ENCODE measurements around the gene OAT.
A peak's percentile ranks its signal among the peaks of the same experiment; 100 is the strongest.

Gene OAT

DNA sequence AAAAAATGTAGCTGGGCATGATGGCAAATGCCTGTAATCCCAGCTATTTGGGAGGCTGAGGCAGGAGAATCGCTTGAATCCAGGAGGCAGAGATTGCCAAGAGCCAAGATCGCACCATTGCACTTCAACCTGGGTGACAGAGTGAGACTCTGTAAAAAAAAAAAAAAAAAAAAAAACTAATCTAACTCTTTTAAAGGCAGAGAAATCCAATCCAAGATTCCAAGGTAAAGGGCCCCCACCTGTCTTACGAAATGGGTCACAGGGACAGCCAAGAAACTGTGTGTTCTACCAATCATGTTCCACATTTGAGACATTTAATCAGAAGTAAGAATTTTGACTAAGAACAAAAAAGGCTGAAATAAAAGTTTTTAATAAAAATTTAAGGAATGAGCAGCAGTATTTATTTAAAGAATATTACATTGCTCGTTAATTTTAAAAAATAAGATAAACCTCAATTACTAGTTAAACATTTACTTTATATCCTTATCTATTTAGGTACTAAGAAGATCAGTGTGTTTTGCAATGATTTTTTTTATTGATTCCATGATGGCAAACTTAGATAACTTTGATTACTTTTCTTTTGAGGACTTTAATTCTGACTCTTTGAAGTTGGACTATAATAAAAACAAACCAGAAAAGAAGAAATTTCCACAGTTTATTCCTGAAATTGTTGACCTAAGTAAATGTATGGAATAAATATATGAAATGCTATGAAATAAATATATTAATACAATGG lies 6.7 kb upstream of the OAT start:
- no peak for DNase-seq
- Mint-ChIP-seq H3K27me3 (ENCODE audit: low read depth, poor library complexity) (peaks cover 32% of the 10 kb centered on the region), H3K9me3 (no peaks in the 10 kb centered on the region), H3K36me3 (ENCODE audit: low read depth) (no peaks in the 10 kb centered on the region), H3K4me3 (no peak overlapping the region), H3K4me1 (peaks cover 16% of the 10 kb centered on the region), H3K27ac (no peak overlapping the region)
- TF ChIP-seq CTCF (IDR thresholded peaks at IDR 0.05): no peak

- DNase-seq: no peak
- Mint-ChIP-seq H3K27me3 (ENCODE audit: low read depth, poor library complexity) (peaks cover 41% of the 10 kb centered on the region), H3K4me3 (no peak overlapping the region), H3K4me1 (peaks cover 14% of the 10 kb centered on the region), H3K9me3 (no peaks in the 10 kb centered on the region), H3K27ac (no peak overlapping the region), H3K36me3 (ENCODE audit: low read depth) (no peaks in the 10 kb centered on the region)
- TF ChIP-seq CTCF (IDR thresholded peaks at IDR 0.05): no peak
Measured at GRCh38 chr10:124423813-124424212, 5.1 kb upstream of the OAT start.

DNA sequence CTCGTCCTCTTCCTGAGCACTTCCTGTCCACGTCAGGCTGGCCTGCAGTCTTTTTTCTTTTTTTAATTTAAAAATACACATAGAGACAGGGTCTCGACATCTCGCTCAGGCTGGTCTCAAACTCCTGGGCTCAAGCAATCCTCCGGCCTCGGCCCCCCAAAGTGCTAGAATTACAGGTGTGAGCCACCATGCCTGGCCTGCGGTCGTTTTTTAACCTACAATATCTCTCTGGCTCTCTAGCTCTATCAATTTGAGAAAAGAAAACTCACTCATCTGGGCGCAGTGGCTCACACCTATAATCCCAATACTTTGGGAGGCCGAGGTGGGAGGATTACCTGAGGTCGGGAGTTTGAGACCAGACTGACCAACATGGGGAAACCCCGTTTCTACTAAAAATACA lies 4.0 kb upstream of the OAT start:
- no peak for DNase-seq
- Mint-ChIP-seq H3K9me3 (no peaks in the 10 kb centered on the region), H3K36me3 (ENCODE audit: low read depth) (no peaks in the 10 kb centered on the region), H3K4me1 (peaks cover 8% of the 10 kb centered on the region), H3K27me3 (ENCODE audit: low read depth, poor library complexity) (peaks cover 41% of the 10 kb centered on the region), H3K27ac (no peak overlapping the region), H3K4me3 (no peak overlapping the region)
- no peak for TF ChIP-seq CTCF (IDR thresholded peaks at IDR 0.05)

DNA sequence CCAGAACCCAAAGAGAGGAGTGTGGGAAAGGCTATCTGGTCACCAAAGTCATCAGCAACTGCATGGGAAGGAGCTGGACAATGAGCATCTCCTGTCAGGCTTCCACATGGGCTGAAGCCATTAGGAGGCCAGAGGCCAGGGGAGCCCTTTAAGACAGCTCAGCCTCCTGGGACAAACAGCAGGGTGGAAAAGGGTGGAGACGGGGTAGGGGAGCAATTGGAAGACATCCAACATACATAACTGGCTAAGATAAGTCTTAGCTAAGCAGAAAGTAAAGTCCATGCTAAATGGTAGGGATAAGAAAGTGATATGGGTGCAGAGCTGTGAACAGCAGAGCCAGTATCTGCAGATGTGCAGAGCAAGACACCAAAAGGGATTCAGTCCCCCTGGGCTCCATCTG lies 1.5 kb upstream of the OAT start:
- no peak for TF ChIP-seq CTCF (IDR thresholded peaks at IDR 0.05)

DNA sequence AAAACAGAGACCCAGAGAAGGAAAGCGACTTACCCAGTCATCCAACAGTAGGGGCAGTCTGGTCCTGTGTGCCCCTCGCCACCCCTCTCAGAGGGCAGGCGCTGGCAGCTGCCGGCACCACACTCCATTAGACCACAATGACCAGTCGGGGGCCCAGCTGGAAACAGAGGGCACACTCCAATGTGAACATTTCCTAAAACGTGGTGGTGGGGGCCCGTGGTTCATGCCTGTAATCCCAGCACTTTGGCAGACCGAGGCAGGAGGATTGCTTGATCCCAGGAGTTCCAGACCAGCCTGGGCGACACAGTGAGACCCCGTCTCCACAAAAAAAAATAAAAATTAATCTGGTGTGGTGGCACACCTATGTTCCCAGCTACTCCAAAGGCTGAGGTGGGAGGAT lies 912 bp upstream of the OAT start:
- TF ChIP-seq CTCF (IDR thresholded peaks at IDR 0.05): no peak
- H3K4me1 Mint-ChIP-seq: peaks cover 21% of the 10 kb centered on the region
- no peaks in the 10 kb centered on the region for H3K36me3 Mint-ChIP-seq (ENCODE audit: low read depth)
- no peak overlapping the region for H3K27ac Mint-ChIP-seq
- H3K9me3 Mint-ChIP-seq: no peaks in the 10 kb centered on the region
- peak overlapping the region; percentile 86 for H3K4me3 Mint-ChIP-seq
- peaks cover 48% of the 10 kb centered on the region for H3K27me3 Mint-ChIP-seq (ENCODE audit: low read depth, poor library complexity)
- DNase-seq: no peak

More for the DNA sequence above, 1.5 kb upstream of the OAT start:
- Mint-ChIP-seq H3K27ac (no peak overlapping the region), H3K9me3 (no peaks in the 10 kb centered on the region), H3K4me3 (no peak overlapping the region), H3K36me3 (ENCODE audit: low read depth) (no peaks in the 10 kb centered on the region), H3K27me3 (ENCODE audit: low read depth, poor library complexity) (peaks cover 49% of the 10 kb centered on the region), H3K4me1 (peaks cover 21% of the 10 kb centered on the region)
- no peak for DNase-seq

Data from nephron progenitor cell (in vitro differentiated cells).